Nephron (organoid): ENCODE measurements around the gene FBXW11.

Source experiments
- H3K27ac Mint-ChIP-seq, 3 experiments: 2 replicates each; pipeline ENCODE4 v1.8.0; 2020; ENCODE audit warnings: mixed read lengths in 3 of 3, mild to moderate bottlenecking in 2 of 3, moderate library complexity in 1 of 3
- H3K27me3 Mint-ChIP-seq: 2 replicates; pipeline ENCODE4 v1.8.0; 2021; ENCODE audit warnings: low read depth, mild to moderate bottlenecking, moderate library complexity, mixed read lengths
- H3K36me3 Mint-ChIP-seq: 2 replicates; pipeline ENCODE4 v1.8.0; 2020; ENCODE audit warnings: low read depth, mixed read lengths
- H3K4me1 Mint-ChIP-seq: 2 replicates; pipeline ENCODE4 v1.8.0; 2020; ENCODE audit warnings: mixed read lengths
- H3K4me3 Mint-ChIP-seq, 3 experiments: 2 replicates each; pipeline ENCODE4 v1.8.0; 2020; ENCODE audit warnings: mild to moderate bottlenecking in 3 of 3, mixed read lengths in 3 of 3, moderate library complexity in 2 of 3
- H3K9me3 Mint-ChIP-seq: 2 replicates; pipeline ENCODE4 v1.8.0; 2020; ENCODE audit warnings: mixed read lengths
- CTCF ChIP-seq, 3 experiments: fragments of 200-600 bp; sonication (generic); IDR thresholded peaks; one replicate each; pipeline ENCODE4 v1.5.0; 2021; ENCODE audit warnings: antibody characterized with exemption in 3 of 3; ENCODE audit not compliant: unreplicated experiment in 3 of 3

FBXW11 gene

GRCh38 chr5:172009536-172010270 lies 3.3 kb upstream of the FBXW11 start:
- H3K36me3 Mint-ChIP-seq: no peaks in the 10 kb centered on the region
- no peak for TF ChIP-seq CTCF (IDR thresholded peaks at IDR 0.05; ENCODE audit: unreplicated experiment in 3 of 3)

GRCh38 chr5:172008689-172009141 lies 2.3 kb upstream of the FBXW11 start:
- no peaks in the 10 kb centered on the region for H3K36me3 Mint-ChIP-seq
- peak overlapping the region; percentile 40 to 93 (median 42) for H3K4me3 Mint-ChIP-seq
- no peaks in the 10 kb centered on the region for H3K27me3 Mint-ChIP-seq
- peak overlapping the region; percentile 43 to 87 (median 56) for H3K27ac Mint-ChIP-seq
- no peaks in the 10 kb centered on the region for H3K9me3 Mint-ChIP-seq
- TF ChIP-seq CTCF (IDR thresholded peaks at IDR 0.05; ENCODE audit: unreplicated experiment in 3 of 3): no peak
- peaks cover 33% of the 10 kb centered on the region for H3K4me1 Mint-ChIP-seq

More at GRCh38 chr5:172009536-172010270, 3.3 kb upstream of the FBXW11 start:
- Mint-ChIP-seq H3K9me3 (no peaks in the 10 kb centered on the region), H3K27me3 (no peaks in the 10 kb centered on the region), H3K27ac (peak overlapping the region; percentile 30 to 57 (median 56)), H3K4me1 (peaks cover 29% of the 10 kb centered on the region), H3K4me3 (peak overlapping the region; percentile 62 to 76 (median 63))

GRCh38 chr5:172008111-172008455 lies 1.6 kb upstream of the FBXW11 start:
- H3K36me3 Mint-ChIP-seq: no peaks in the 10 kb centered on the region
- H3K27me3 Mint-ChIP-seq: no peaks in the 10 kb centered on the region
- peaks cover 40% of the 10 kb centered on the region for H3K4me1 Mint-ChIP-seq
- H3K27ac Mint-ChIP-seq: peak overlapping the region in 2 of 3 experiments; percentile 87 to 97
- no peaks in the 10 kb centered on the region for H3K9me3 Mint-ChIP-seq
- no peak for TF ChIP-seq CTCF (IDR thresholded peaks at IDR 0.05; ENCODE audit: unreplicated experiment in 3 of 3)
- H3K4me3 Mint-ChIP-seq: peak overlapping the region; percentile 91 to 93 (median 91)

GRCh38 chr5:172007175-172008110 lies 1.0 kb upstream of the FBXW11 start:
- Mint-ChIP-seq H3K4me3 (peak overlapping the region; percentile 91 to 93 (median 91)), H3K36me3 (no peaks in the 10 kb centered on the region), H3K9me3 (no peaks in the 10 kb centered on the region), H3K27me3 (no peaks in the 10 kb centered on the region), H3K4me1 (peaks cover 41% of the 10 kb centered on the region), H3K27ac (peak overlapping the region; percentile 87 to 97 (median 96))
- TF ChIP-seq CTCF (IDR thresholded peaks at IDR 0.05; ENCODE audit: unreplicated experiment in 3 of 3): no peak

GRCh38 chr5:172005708-172006320 lies 624 bp downstream of the FBXW11 start:
- TF ChIP-seq CTCF (IDR thresholded peaks at IDR 0.05; ENCODE audit: unreplicated experiment in 3 of 3): no peak
- Mint-ChIP-seq H3K27me3 (no peaks in the 10 kb centered on the region), H3K36me3 (no peaks in the 10 kb centered on the region), H3K27ac (peak overlapping the region; percentile 87 to 98 (median 98)), H3K4me3 (peak overlapping the region; percentile 91 to 99 (median 99)), H3K9me3 (no peaks in the 10 kb centered on the region), H3K4me1 (peaks cover 56% of the 10 kb centered on the region)
